Gastroesophageal sphincter (tissue), 3 donors: Measurements from ENCODE around the gene ARHGAP26.

Source experiments
- CTCF ChIP-seq, 4 experiments: fragments of 200-600 bp in 2 of 4; fragments of 450-650 bp in 2 of 4; sonication (generic) in 1 of 4; IDR thresholded peaks; one replicate each; pipeline ENCODE4 v1.5.1; 2017 to 2019; ENCODE audit warnings: antibody characterized with exemption in 4 of 4, mild to moderate bottlenecking in 2 of 4, moderate library complexity in 2 of 4
- POLR2AphosphoS5 ChIP-seq: sonication (generic); formaldehyde crosslinking; IDR thresholded peaks from one replicate; pipeline ENCODE4 v1.6.1; 2017; ENCODE audit warnings: antibody characterized with exemption

GRCh38 chr5:143190260-143190810 lies 420.2 kb downstream of the ARHGAP26 start:
- TF ChIP-seq CTCF (IDR thresholded peaks at IDR 0.05) = no peak
- TF ChIP-seq POLR2AphosphoS5 = no peak
